ENCODE measurements around the gene DENND4B.
A peak's percentile ranks its signal among the peaks of the same experiment; 100 is the strongest.

Gene DENND4B

DNA sequence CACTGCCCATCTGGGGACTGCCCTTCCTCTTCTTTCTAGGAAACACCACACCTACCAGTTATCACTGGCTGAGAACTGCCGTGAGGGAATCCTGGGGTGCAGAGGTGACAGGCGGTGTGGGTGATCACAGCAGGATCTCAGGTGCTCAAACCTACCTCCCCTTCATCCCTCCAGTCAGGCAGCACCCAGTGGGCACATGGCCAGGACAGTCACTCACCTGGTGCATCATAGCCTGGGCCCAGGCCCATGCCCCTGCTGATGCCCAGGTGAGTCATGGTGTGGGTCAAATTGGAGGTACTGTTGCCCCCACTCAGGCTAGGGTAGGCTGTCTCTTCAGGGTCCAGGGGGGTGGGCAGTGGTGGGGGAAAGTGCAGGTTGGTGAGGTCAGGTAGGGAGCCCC, 5.3 kb upstream of the DENND4B start:
- H3K9me3 ChIP-seq (ENCODE audit: control insufficient read depth, insufficient read depth, low read length) = no peaks in the 10 kb centered on the region
- peaks cover 88% of the 10 kb centered on the region for H3K36me3 ChIP-seq (ENCODE audit: control insufficient read depth, low read length)
- peaks cover 19% of the 10 kb centered on the region for H3F3A ChIP-seq (ENCODE audit: control insufficient read depth, insufficient read depth)
- H3K79me2 ChIP-seq (ENCODE audit: control insufficient read depth, low read length) = peaks cover 50% of the 10 kb centered on the region
- H4K20me1 ChIP-seq (ENCODE audit: control insufficient read depth, insufficient read depth, low read depth, low read length) = peaks cover 19% of the 10 kb centered on the region; the same call in 1 of the 2 replicates
- H3K9me2 ChIP-seq (replicated peaks; ENCODE audit: control insufficient read depth, low read length) = no peaks in the 10 kb centered on the region
- no peak for TF ChIP-seq EZH2phosphoT487 (IDR thresholded peaks at IDR 0.05; ENCODE audit: borderline replicate concordance, low read length)
- TF ChIP-seq, protein P1, sequence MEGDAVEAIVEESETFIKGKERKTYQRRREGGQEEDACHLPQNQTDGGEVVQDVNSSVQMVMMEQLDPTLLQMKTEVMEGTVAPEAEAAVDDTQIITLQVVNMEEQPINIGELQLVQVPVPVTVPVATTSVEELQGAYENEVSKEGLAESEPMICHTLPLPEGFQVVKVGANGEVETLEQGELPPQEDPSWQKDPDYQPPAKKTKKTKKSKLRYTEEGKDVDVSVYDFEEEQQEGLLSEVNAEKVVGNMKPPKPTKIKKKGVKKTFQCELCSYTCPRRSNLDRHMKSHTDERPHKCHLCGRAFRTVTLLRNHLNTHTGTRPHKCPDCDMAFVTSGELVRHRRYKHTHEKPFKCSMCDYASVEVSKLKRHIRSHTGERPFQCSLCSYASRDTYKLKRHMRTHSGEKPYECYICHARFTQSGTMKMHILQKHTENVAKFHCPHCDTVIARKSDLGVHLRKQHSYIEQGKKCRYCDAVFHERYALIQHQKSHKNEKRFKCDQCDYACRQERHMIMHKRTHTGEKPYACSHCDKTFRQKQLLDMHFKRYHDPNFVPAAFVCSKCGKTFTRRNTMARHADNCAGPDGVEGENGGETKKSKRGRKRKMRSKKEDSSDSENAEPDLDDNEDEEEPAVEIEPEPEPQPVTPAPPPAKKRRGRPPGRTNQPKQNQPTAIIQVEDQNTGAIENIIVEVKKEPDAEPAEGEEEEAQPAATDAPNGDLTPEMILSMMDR (IDR thresholded peaks at IDR 0.05; ENCODE audit: low read depth, low read length, poor library complexity, severe bottlenecking) = no peak
- no peaks in the 10 kb centered on the region for H3K27me3 ChIP-seq (ENCODE audit: control insufficient read depth, low read length)
- H3K4me1 ChIP-seq (ENCODE audit: control insufficient read depth, low read length) = peaks cover 63% of the 10 kb centered on the region
- no peak overlapping the region for H3K4me2 ChIP-seq (ENCODE audit: low read length)
- H3K27ac ChIP-seq (ENCODE audit: low read depth, low read length) = no peak overlapping the region
- no peak overlapping the region for H3K4me3 ChIP-seq (ENCODE audit: low read length)

DNA sequence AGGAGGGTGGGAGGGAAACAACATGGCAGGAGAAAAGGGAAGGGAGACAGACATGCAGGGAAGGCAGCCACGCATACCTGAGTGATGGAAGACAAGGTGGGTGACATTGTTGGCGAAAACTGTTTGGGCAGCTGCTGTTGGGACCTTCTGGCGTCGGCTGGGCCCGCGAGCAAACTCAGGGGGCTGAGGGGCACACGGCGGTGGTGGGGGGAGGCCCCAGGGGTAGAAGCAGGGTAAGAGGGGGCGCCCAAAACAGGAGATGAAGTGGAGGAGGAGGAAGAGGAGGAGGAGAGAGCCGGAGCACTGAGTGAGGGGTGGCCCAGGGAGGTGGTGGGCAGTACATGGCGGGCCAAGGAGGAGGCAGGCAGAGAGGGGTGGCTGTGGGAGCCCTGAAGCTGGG, 4.7 kb upstream of the DENND4B start:
- Histone ChIP-seq H3K9me2 (replicated peaks; ENCODE audit: control insufficient read depth, low read length) (no peaks in the 10 kb centered on the region), H3F3A (ENCODE audit: control insufficient read depth, insufficient read depth) (peaks cover 21% of the 10 kb centered on the region), H3K4me1 (ENCODE audit: control insufficient read depth, low read length) (peaks cover 61% of the 10 kb centered on the region), H3K79me2 (ENCODE audit: control insufficient read depth, low read length) (peaks cover 44% of the 10 kb centered on the region), H3K4me3 (ENCODE audit: low read length) (no peak overlapping the region), H3K4me2 (ENCODE audit: low read length) (no peak overlapping the region), H3K27ac (ENCODE audit: low read depth, low read length) (no peak overlapping the region), H3K36me3 (ENCODE audit: control insufficient read depth, low read length) (peaks cover 84% of the 10 kb centered on the region), H3K9me3 (ENCODE audit: control insufficient read depth, insufficient read depth, low read length) (no peaks in the 10 kb centered on the region), H4K20me1 (ENCODE audit: control insufficient read depth, insufficient read depth, low read depth, low read length) (peaks cover 17% of the 10 kb centered on the region; the same call in 1 of the 2 replicates), H3K27me3 (ENCODE audit: control insufficient read depth, low read length) (no peaks in the 10 kb centered on the region)
- TF ChIP-seq EZH2phosphoT487 (IDR thresholded peaks at IDR 0.05; ENCODE audit: borderline replicate concordance, low read length) = no peak
- TF ChIP-seq, protein P1 (IDR thresholded peaks at IDR 0.05; ENCODE audit: low read depth, low read length, poor library complexity, severe bottlenecking) = no peak

DNA sequence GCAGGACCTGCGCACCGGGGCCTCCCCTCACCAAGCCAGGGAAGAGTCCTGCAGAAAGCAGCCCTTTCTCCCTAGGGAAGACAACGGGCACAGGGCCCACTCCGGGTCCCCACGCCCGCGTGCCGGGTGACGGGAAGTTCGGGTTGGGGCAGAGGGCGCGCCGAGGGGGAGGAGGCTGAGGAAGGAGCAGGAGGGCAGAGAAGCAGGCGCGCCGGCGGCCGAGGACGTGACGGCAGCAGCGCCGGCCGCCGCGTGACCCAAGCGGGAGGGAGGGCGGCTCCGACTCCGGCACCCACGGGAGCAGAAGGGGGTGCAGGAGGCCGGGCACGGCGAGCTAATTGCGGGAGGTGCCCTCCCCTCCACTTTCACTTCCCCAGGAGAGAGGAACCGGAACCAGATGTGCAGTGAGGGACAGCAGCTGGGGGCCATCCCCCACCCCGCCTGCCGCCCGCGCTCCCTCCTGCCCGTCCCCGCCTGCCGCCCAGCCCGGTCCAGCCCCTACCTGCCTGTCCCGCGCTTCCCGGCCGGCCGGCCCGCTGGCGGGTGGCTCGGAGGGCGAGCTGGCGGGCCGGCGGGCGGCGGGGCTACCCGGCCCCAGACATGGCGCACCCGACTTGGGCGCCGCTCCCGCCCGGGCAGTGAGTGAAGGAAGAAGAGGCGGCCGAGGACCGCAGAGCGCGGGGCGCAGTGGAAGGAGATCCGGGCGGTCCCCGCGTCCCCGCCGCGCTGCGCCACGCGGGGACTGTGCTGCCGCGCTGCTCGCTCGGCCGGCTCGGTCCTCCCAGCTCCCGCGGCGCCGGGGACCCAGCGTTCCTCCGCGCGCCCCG, 510 bp downstream of the DENND4B start:
- Histone ChIP-seq H3K36me3 (ENCODE audit: control insufficient read depth, low read length) (peaks cover 85% of the 10 kb centered on the region), H4K20me1 (ENCODE audit: control insufficient read depth, insufficient read depth, low read depth, low read length) (no peaks in the 10 kb centered on the region), H3K27me3 (ENCODE audit: control insufficient read depth, low read length) (no peaks in the 10 kb centered on the region), H3K4me3 (ENCODE audit: low read length) (peak overlapping the region; percentile 76), H3K9me2 (replicated peaks; ENCODE audit: control insufficient read depth, low read length) (no peaks in the 10 kb centered on the region), H3K79me2 (ENCODE audit: control insufficient read depth, low read length) (peaks cover 38% of the 10 kb centered on the region), H3K27ac (ENCODE audit: low read depth, low read length) (peak overlapping the region; percentile 90), H3F3A (ENCODE audit: control insufficient read depth, insufficient read depth) (peaks cover 21% of the 10 kb centered on the region), H3K4me2 (ENCODE audit: low read length) (peak overlapping the region; percentile 86), H3K4me1 (ENCODE audit: control insufficient read depth, low read length) (peaks cover 59% of the 10 kb centered on the region), H3K9me3 (ENCODE audit: control insufficient read depth, insufficient read depth, low read length) (no peaks in the 10 kb centered on the region)
- TF ChIP-seq EZH2phosphoT487 (IDR thresholded peaks at IDR 0.05; ENCODE audit: borderline replicate concordance, low read length) = no peak
- TF ChIP-seq, protein P1 (IDR thresholded peaks at IDR 0.05; ENCODE audit: low read depth, low read length, poor library complexity, severe bottlenecking) = no peak

Measured in DOHH2 (cell line).